Measurements from ENCODE around the gene GNGT1. TPM values are rescaled to one million over a fixed set of nuclear protein-coding genes. Genes with fewer than 3 reads are reported as not detected.

GNGT1 gene
- total and polyA plus RNA-seq, 10 donors, result not detected

GRCh38 chr7:93943816-93944540, 37.6 kb downstream of the GNGT1 start:
- no peaks in the 10 kb centered on the region for H3K9me3 ChIP-seq
- peaks cover 0 to 8% (median 0%) of the 10 kb centered on the region in 6 donors for H3K4me1 ChIP-seq
- no peaks in the 10 kb centered on the region for H3K36me3 ChIP-seq
- no peak for TF ChIP-seq POLR2A (IDR thresholded peaks at IDR 0.05)
- no peak for TF ChIP-seq POLR2AphosphoS5 (IDR thresholded peaks at IDR 0.05)
- TF ChIP-seq, protein P1, sequence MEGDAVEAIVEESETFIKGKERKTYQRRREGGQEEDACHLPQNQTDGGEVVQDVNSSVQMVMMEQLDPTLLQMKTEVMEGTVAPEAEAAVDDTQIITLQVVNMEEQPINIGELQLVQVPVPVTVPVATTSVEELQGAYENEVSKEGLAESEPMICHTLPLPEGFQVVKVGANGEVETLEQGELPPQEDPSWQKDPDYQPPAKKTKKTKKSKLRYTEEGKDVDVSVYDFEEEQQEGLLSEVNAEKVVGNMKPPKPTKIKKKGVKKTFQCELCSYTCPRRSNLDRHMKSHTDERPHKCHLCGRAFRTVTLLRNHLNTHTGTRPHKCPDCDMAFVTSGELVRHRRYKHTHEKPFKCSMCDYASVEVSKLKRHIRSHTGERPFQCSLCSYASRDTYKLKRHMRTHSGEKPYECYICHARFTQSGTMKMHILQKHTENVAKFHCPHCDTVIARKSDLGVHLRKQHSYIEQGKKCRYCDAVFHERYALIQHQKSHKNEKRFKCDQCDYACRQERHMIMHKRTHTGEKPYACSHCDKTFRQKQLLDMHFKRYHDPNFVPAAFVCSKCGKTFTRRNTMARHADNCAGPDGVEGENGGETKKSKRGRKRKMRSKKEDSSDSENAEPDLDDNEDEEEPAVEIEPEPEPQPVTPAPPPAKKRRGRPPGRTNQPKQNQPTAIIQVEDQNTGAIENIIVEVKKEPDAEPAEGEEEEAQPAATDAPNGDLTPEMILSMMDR (IDR thresholded peaks at IDR 0.05 in 8 of 11, conservative IDR thresholded peaks at IDR 0.05 in 3 of 11), result no peak
- peak overlapping the region; percentile 5 to 78 (median 60) for H3K27ac ChIP-seq
- H3K27me3 ChIP-seq (replicated peaks in 1 of 7), result no peaks in the 10 kb centered on the region
- no peak for DNase-seq
- no peak overlapping the region for H3K4me3 ChIP-seq
- WGBS, 5 donors, result 41 to 47% (median 42%) methylated on average over 4 of the region's 4 CpGs
- intact Hi-C loops (cut with DNase I; ENCODE audit: low total_unique reads), result no loop called here

GRCh38 chr7:93944673-93945072, 38.3 kb downstream of the GNGT1 start:
- intact Hi-C loops (cut with DNase I; ENCODE audit: low total_unique reads), result no loop called here
- Histone ChIP-seq H3K27ac (peak overlapping the region; percentile 5 to 78 (median 60)), H3K27me3 (replicated peaks in 1 of 7) (no peaks in the 10 kb centered on the region), H3K4me3 (no peak overlapping the region), H3K36me3 (no peaks in the 10 kb centered on the region), H3K4me1 (peaks cover 0 to 8% (median 0%) of the 10 kb centered on the region in 6 donors), H3K9me3 (no peaks in the 10 kb centered on the region)
- no peak for TF ChIP-seq POLR2AphosphoS5 (IDR thresholded peaks at IDR 0.05)
- TF ChIP-seq, protein P1 (IDR thresholded peaks at IDR 0.05 in 8 of 11, conservative IDR thresholded peaks at IDR 0.05 in 3 of 11), result no peak
- no peak for TF ChIP-seq POLR2A (IDR thresholded peaks at IDR 0.05)
- 0 to 4% (median 2%) methylated on average over 1 of the region's 1 CpG for WGBS, 5 donors
- no peak for DNase-seq

GRCh38 chr7:93945083-93945482, 38.7 kb downstream of the GNGT1 start:
- H3K9me3 ChIP-seq, result no peaks in the 10 kb centered on the region
- peak overlapping the region in 7 of 8 donors; percentile 43 to 78 (median 61) for H3K27ac ChIP-seq
- H3K4me3 ChIP-seq, result no peak overlapping the region
- H3K27me3 ChIP-seq (replicated peaks in 1 of 7), result no peaks in the 10 kb centered on the region
- no peak for TF ChIP-seq POLR2A (IDR thresholded peaks at IDR 0.05)
- TF ChIP-seq, protein P1 (IDR thresholded peaks at IDR 0.05 in 8 of 11, conservative IDR thresholded peaks at IDR 0.05 in 3 of 11), result no peak
- no peak for TF ChIP-seq POLR2AphosphoS5 (IDR thresholded peaks at IDR 0.05)
- intact Hi-C loops (cut with DNase I; ENCODE audit: low total_unique reads), result no loop called here
- H3K36me3 ChIP-seq, result no peaks in the 10 kb centered on the region
- H3K4me1 ChIP-seq, result peaks cover 0 to 8% (median 0%) of the 10 kb centered on the region in 6 donors
- 16 to 59% (median 26%) methylated on average over 3 of the region's 3 CpGs for WGBS, 5 donors
- DNase-seq, result no peak

DNA sequence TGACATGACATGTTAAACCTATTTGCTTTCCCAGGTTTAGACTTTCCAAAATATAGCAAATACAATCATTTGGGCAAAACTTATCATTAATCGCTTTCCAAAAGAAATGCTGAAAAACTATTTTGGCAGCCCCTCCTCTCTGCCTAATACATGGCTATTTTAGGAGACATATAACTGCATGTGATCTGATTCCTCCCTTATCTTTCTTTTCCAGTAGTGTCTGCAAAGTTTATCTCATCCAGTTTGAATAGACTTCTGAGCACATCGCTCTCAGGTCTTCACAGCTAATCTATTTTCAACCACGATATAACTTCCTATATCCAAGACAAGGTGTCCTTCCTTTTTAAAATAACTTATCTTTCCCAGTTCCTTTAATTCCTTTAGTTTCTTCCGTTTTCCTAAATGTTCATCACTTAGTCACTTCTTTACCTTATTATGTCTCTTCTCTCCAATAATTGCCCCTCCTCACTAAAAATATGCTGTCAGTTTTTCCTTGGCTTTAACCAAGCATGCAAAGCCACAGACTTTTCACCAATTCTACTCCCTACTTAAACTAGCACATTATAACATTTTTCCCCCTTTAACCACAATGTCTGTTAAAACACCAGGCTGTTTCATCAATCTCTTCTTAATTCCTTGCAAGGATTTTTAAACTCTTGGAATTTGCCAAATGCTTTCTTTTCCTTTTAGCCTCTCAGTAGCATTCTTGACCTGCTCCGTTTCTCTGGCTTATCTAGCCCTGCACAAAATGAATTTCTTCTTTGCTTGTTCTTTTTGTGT, 39.6 kb downstream of the GNGT1 start:
- peak overlapping the region in 6 of 8 donors; percentile 43 to 78 (median 66) for H3K27ac ChIP-seq
- H3K4me1 ChIP-seq, result peaks cover 0 to 8% (median 0%) of the 10 kb centered on the region in 6 donors
- DNase-seq, result no peak
- intact Hi-C loops (cut with DNase I; ENCODE audit: low total_unique reads), result no loop called here
- H3K9me3 ChIP-seq, result no peaks in the 10 kb centered on the region
- H3K27me3 ChIP-seq (replicated peaks in 1 of 7), result no peaks in the 10 kb centered on the region
- H3K4me3 ChIP-seq, result no peak overlapping the region
- no peaks in the 10 kb centered on the region for H3K36me3 ChIP-seq
- WGBS, 5 donors, result 29 to 39% (median 38%) methylated on average over 5 of the region's 5 CpGs
- TF ChIP-seq, protein P1 (IDR thresholded peaks at IDR 0.05 in 8 of 11, conservative IDR thresholded peaks at IDR 0.05 in 3 of 11), result no peak
- no peak for TF ChIP-seq POLR2A (IDR thresholded peaks at IDR 0.05)

Measured in spleen (tissue), 11 donors.